RWPE2 (cell line): ENCODE results near the gene CPEB3.

ENCODE experiments used
- ATAC-seq: fragments of 200-7000 bp; cut with Tn5 transposase; 3 replicates; pipeline ENCODE4 v1.9.1; 2021; ENCODE audit warnings: low read depth
- DNase-seq: peaks from one replicate; pipeline ENCODE4 v3.0.0-alpha.2; 2020; ENCODE audit warnings: low spot score
- H3K27ac ChIP-seq: fragments of 450-650 bp; 2 replicates; pipeline ENCODE4 v1.5.1; 2017; ENCODE audit warnings: mild to moderate bottlenecking; ENCODE audit not compliant: poor library complexity, severe bottlenecking
- H3K27me3 ChIP-seq: fragments of 250-450 bp; sonication (Bioruptor Pico); 2 replicates; pipeline ENCODE4 v1.5.1; 2021; ENCODE audit warnings: mild to moderate bottlenecking, moderate library complexity; ENCODE audit not compliant: insufficient read depth, poor library complexity, severe bottlenecking
- H3K36me3 ChIP-seq: fragments of 250-450 bp; sonication (Bioruptor Pico); 2 replicates; pipeline ENCODE4 v1.5.1; 2020; ENCODE audit warnings: low read depth, mild to moderate bottlenecking, moderate library complexity
- H3K4me1 ChIP-seq: fragments of 250-450 bp; sonication (Bioruptor Pico); 2 replicates; pipeline ENCODE4 v1.5.1; 2021; ENCODE audit warnings: mild to moderate bottlenecking, moderate library complexity; ENCODE audit not compliant: insufficient read depth, poor library complexity, severe bottlenecking
- H3K4me3 ChIP-seq: fragments of 250-450 bp; sonication (Bioruptor Pico); 2 replicates; pipeline ENCODE4 v1.5.1; 2021; ENCODE audit warnings: mild to moderate bottlenecking, moderate library complexity; ENCODE audit not compliant: severe bottlenecking
- H3K9me3 ChIP-seq: fragments of 250-450 bp; sonication (Bioruptor Pico); 2 replicates; pipeline ENCODE4 v1.5.1; 2021; ENCODE audit warnings: mild to moderate bottlenecking, moderate library complexity; ENCODE audit not compliant: severe bottlenecking
- CTCF ChIP-seq: fragments of 450-650 bp; IDR thresholded peaks from one replicate; pipeline ENCODE4 v1.5.1; 2017; ENCODE audit warnings: mild to moderate bottlenecking, moderate library complexity; ENCODE audit not compliant: poor library complexity, severe bottlenecking

CPEB3 gene

GRCh38 chr10:92207061-92207460, 83.8 kb downstream of the CPEB3 start:
- TF ChIP-seq CTCF, result no peak
- Histone ChIP-seq H3K36me3 (no peaks in the 10 kb centered on the region; the same call in 1 of the 2 replicates), H3K4me3 (no peak overlapping the region), H3K27me3 (no peaks in the 10 kb centered on the region), H3K27ac (no peak overlapping the region), H3K9me3 (no peaks in the 10 kb centered on the region), H3K4me1 (peaks cover 9% of the 10 kb centered on the region)
- DNase-seq (no peak), ATAC-seq (no peak)

GRCh38 chr10:92203919-92204623, 86.8 kb downstream of the CPEB3 start:
- no peak for DNase-seq
- Histone ChIP-seq H3K4me1 (peaks cover 9% of the 10 kb centered on the region), H3K36me3 (no peaks in the 10 kb centered on the region), H3K27ac (no peak overlapping the region), H3K9me3 (no peaks in the 10 kb centered on the region), H3K27me3 (no peaks in the 10 kb centered on the region), H3K4me3 (no peak overlapping the region)
- no peak for TF ChIP-seq CTCF
- ATAC-seq, result no peak

GRCh38 chr10:92202536-92202935, 88.3 kb downstream of the CPEB3 start:
- Histone ChIP-seq H3K9me3 (no peaks in the 10 kb centered on the region), H3K27ac (no peak overlapping the region), H3K36me3 (no peaks in the 10 kb centered on the region), H3K4me3 (no peak overlapping the region), H3K4me1 (peaks cover 9% of the 10 kb centered on the region), H3K27me3 (no peaks in the 10 kb centered on the region)
- DNase-seq (no peak), ATAC-seq (no peak)
- no peak for TF ChIP-seq CTCF

- ATAC-seq, result peak; percentile 93
- no peaks in the 10 kb centered on the region for H3K36me3 ChIP-seq
- no peak for TF ChIP-seq CTCF
Observed at GRCh38 chr10:92200564-92200963, 90.3 kb downstream of the CPEB3 start.

GRCh38 chr10:92187101-92187500, 103.8 kb downstream of the CPEB3 start:
- no peak for ATAC-seq
- Histone ChIP-seq H3K27me3 (no peaks in the 10 kb centered on the region), H3K4me1 (no peaks in the 10 kb centered on the region), H3K36me3 (no peaks in the 10 kb centered on the region; the same call in 1 of the 2 replicates), H3K27ac (no peak overlapping the region), H3K9me3 (no peaks in the 10 kb centered on the region), H3K4me3 (no peak overlapping the region)
- TF ChIP-seq CTCF, result no peak
- no peak for DNase-seq

More at GRCh38 chr10:92200564-92200963, 90.3 kb downstream of the CPEB3 start:
- Histone ChIP-seq H3K4me3 (no peak overlapping the region), H3K4me1 (peaks cover 9% of the 10 kb centered on the region), H3K9me3 (no peaks in the 10 kb centered on the region), H3K27me3 (no peaks in the 10 kb centered on the region), H3K27ac (peak overlapping the region; percentile 51)
- no peak for DNase-seq
